Body of pancreas (tissue), 4 donors: Measurements from ENCODE around the gene LYST. TPM values are rescaled to one million over a fixed set of nuclear protein-coding genes. Genes with fewer than 3 reads are reported as not detected.

Experiments used
- ATAC-seq: fragments of 150-250 bp; one replicate; pipeline ENCODE4 v1.9.1; 2016
- DNase-seq, 4 donors: peaks; one replicate each; pipeline ENCODE4 v3.0.0-alpha.2; 2019
- H3K27ac ChIP-seq, 4 donors: fragments of 200-600 bp; sonication (generic); 1 replicate in 3 of 4; 2 replicates in 1 of 4; pipeline versions ENCODE4 v1.5.1 to v1.6.1; 2016 to 2019; ENCODE audit warnings: mild to moderate bottlenecking in 1 of 4, mixed read lengths in 1 of 4, moderate library complexity in 1 of 4
- H3K27me3 ChIP-seq, 2 donors: fragments of 200-600 bp; sonication (generic); one replicate each; pipeline ENCODE4 v1.6.0; 2016; ENCODE audit warnings: mild to moderate bottlenecking in 1 of 2
- H3K36me3 ChIP-seq, 2 donors: fragments of 200-600 bp; sonication (generic); replicated peaks in 1 of 2; 2 replicates each; pipeline ENCODE4 v1.5.1; 2016; ENCODE audit warnings: low read depth in 2 of 2; ENCODE audit not compliant: insufficient read depth in 1 of 2
- H3K4me1 ChIP-seq: fragments of 200-600 bp; sonication (generic); one replicate; pipeline ENCODE4 v1.6.0; 2016
- H3K4me3 ChIP-seq, 2 donors: fragments of 200-600 bp; sonication (generic); 1 replicate in 1 of 2; 2 replicates in 1 of 2; pipeline ENCODE4 v1.5.1; 2016 to 2019
- H3K9me3 ChIP-seq, 3 donors: fragments of 200-600 bp; sonication (generic); 1 replicate in 2 of 3; 2 replicates in 1 of 3; pipeline ENCODE4 v1.5.1; 2016
- POLR2A ChIP-seq, 3 donors: fragments of 450-650 bp; IDR thresholded peaks; one replicate each; pipeline ENCODE4 v1.6.1; 2016; ENCODE audit warnings: antibody characterized with exemption in 3 of 3, mild to moderate bottlenecking in 2 of 3
- WGBS, 2 donors: methylation state at CpG; one replicate each; pipeline ENCODE4 v1.1.5; 2017; 5-methylcytosine and 5-hydroxymethylcytosine counted together
- intact Hi-C: fragments of 100-400 bp; cut with DNase I; formaldehyde crosslinking; loops from one replicate; pipeline ENCODE4 v1.15.1; 2023
- total RNA-seq, 2 donors: library from RNA; depleted of rRNA; stranded (reverse); fragments of >200 nt; gene quantifications; one replicate each; pipeline ENCODE4 v1.1.0, GENCODE V29; 2016
- TF ChIP-seq, protein P1 (sequence below), 7 experiments: fragments of 450-650 bp in 4 of 7; fragments of 200-600 bp in 3 of 7; sonication (generic) in 3 of 7; IDR thresholded peaks; one replicate each; pipeline ENCODE4 v1.5.1; 2016 to 2019; ENCODE audit warnings: antibody characterized with exemption in 7 of 7

Gene LYST
- total RNA-seq, 2 donors from 2014 or later: 16.5 to 21.0 TPM

DNA sequence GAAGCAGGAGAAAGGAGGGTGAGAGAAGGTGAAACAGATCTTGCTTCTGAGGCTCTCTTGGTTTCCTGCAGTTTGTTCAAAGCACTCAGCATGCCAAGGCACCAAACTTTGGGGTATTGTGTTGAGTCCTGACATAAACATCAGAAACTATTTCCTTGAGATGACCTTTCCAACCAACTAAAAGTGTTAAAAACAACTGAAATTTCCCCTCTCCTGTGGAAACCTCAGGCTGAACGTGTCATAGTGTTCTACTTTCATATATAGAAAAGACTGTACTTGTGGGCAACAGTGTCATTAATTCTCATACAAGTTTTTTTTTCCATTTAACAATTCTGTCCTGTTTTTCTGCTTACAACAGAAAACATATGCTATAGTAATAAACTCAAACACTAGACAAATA is 6.3 kb upstream of the LYST start:
- H3K27ac ChIP-seq: no peak overlapping the region
- H3K36me3 ChIP-seq: no peaks in the 10 kb centered on the region

DNA sequence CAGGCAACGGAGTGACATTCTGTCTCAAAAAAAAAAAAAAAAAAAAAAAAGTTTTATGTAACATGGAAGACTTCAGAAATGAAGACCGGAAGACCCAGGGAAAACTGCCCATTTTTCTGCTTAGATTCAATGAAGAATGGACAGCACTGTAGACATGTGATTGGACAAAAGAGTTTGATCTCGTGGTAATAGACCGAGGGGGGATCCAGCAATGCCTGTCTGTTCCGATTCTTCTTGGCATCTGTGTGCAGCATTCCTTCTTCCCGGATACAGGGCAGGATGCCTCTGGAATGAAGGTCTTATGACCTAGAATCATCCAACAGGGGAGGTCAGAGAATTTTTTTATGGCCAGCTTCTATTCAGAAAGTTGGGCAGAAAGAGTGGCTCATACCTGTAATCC is 5.6 kb upstream of the LYST start:
- TF ChIP-seq, protein P1, sequence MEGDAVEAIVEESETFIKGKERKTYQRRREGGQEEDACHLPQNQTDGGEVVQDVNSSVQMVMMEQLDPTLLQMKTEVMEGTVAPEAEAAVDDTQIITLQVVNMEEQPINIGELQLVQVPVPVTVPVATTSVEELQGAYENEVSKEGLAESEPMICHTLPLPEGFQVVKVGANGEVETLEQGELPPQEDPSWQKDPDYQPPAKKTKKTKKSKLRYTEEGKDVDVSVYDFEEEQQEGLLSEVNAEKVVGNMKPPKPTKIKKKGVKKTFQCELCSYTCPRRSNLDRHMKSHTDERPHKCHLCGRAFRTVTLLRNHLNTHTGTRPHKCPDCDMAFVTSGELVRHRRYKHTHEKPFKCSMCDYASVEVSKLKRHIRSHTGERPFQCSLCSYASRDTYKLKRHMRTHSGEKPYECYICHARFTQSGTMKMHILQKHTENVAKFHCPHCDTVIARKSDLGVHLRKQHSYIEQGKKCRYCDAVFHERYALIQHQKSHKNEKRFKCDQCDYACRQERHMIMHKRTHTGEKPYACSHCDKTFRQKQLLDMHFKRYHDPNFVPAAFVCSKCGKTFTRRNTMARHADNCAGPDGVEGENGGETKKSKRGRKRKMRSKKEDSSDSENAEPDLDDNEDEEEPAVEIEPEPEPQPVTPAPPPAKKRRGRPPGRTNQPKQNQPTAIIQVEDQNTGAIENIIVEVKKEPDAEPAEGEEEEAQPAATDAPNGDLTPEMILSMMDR (IDR thresholded peaks at IDR 0.05): no peak
- no peak for TF ChIP-seq POLR2A (IDR thresholded peaks at IDR 0.05)
- H3K27ac ChIP-seq: no peak overlapping the region
- no peak overlapping the region for H3K4me3 ChIP-seq
- no peaks in the 10 kb centered on the region for H3K36me3 ChIP-seq
- intact Hi-C loops: no loop called here
- no peak for DNase-seq
- no peaks in the 10 kb centered on the region for H3K27me3 ChIP-seq
- peaks cover 6% of the 10 kb centered on the region for H3K4me1 ChIP-seq
- ATAC-seq: no peak
- H3K9me3 ChIP-seq: no peaks in the 10 kb centered on the region
- 80 to 87% methylated on average over 6 of the region's 6 CpGs for WGBS, 2 donors

More for the DNA sequence above, 6.3 kb upstream of the LYST start:
- Histone ChIP-seq H3K4me3 (no peak overlapping the region), H3K27me3 (no peaks in the 10 kb centered on the region), H3K4me1 (no peaks in the 10 kb centered on the region), H3K9me3 (no peaks in the 10 kb centered on the region)
- WGBS, 2 donors: 55% methylated on average over 1 of the region's 1 CpG
- ATAC-seq (no peak), DNase-seq (no peak)
- intact Hi-C loops: no loop called here
- TF ChIP-seq, protein P1 (IDR thresholded peaks at IDR 0.05): no peak

DNA sequence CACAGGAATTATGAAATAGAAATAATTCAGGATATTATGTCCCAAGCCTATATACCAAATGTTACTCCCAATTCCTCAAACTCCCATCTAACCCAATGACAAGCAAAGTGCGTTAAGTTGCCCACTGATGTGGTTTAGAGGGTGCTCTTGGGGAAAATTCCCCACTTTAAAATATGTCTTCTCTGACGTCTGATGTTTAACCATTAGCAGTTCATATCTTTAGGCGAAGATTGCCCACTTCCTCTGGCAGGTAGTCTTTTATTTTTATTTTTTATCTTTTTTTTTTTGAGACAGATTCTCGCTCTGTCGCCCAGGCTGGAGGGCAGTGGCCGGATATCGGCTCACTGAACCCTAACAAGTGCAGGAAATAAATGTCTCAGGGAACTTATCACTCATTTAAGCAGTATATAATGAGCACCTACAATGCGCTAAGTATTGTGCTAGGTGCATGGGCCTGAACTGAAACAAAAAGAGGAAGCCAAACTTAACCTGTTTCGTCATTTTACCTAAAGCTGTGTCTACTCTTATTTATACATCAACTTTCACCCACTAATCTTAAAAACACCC is 1.3 kb upstream of the LYST start:
- H3K36me3 ChIP-seq: no peaks in the 10 kb centered on the region
- peak overlapping the region in 3 of 4 donors; percentile 88 to 98 (median 94) for H3K27ac ChIP-seq
- no peak overlapping the region for H3K4me3 ChIP-seq
- DNase-seq: no peak
- no peak for ATAC-seq
- H3K9me3 ChIP-seq: no peaks in the 10 kb centered on the region
- peaks cover 20% of the 10 kb centered on the region for H3K4me1 ChIP-seq
- intact Hi-C loops: no loop called here
- TF ChIP-seq, protein P1 (IDR thresholded peaks at IDR 0.05): no peak
- no peak for TF ChIP-seq POLR2A (IDR thresholded peaks at IDR 0.05)
- no peaks in the 10 kb centered on the region for H3K27me3 ChIP-seq
- 63 to 64% methylated on average over 9 of the region's 9 CpGs for WGBS, 2 donors

- intact Hi-C loops: no loop called here
- H3K36me3 ChIP-seq: no peaks in the 10 kb centered on the region
These were observed 473 bp upstream of the LYST start for GRCh38 chr1:235866913-235867845.

More at GRCh38 chr1:235866913-235867845, 473 bp upstream of the LYST start:
- Histone ChIP-seq H3K4me1 (peaks cover 20% of the 10 kb centered on the region), H3K4me3 (peak overlapping the region; percentile 44 to 92), H3K27ac (peak overlapping the region; percentile 85 to 98 (median 91)), H3K9me3 (no peaks in the 10 kb centered on the region), H3K27me3 (no peaks in the 10 kb centered on the region)
- TF ChIP-seq POLR2A (IDR thresholded peaks at IDR 0.05): peak; percentile 7 to 78 (median 63)
- TF ChIP-seq, protein P1 (IDR thresholded peaks at IDR 0.05): no peak
- peak; percentile 97 for ATAC-seq
- 1 to 4% methylated on average over 10 to 50 of the region's 56 CpGs for WGBS, 2 donors
- DNase-seq: peak; percentile 95 to 96 (median 96)
